SK-N-SH (cell line): ENCODE data around the gene PKIB. TPM values are rescaled to one million over a fixed set of nuclear protein-coding genes. Genes with fewer than 3 reads are reported as not detected.

Source experiments
- CTCF ChIA-PET: fragments of 300-600, 350-600 bp; formaldehyde crosslinking; extraction: SDS; loops from one replicate; lab custom pipeline; 2021; lab: Yijun Ruan, JAX
- POLR2A ChIA-PET: fragments of 350-600 bp; sonication (Branson Sonifier 250); formaldehyde crosslinking; extraction: SDS; loops from one replicate; lab custom pipeline; 2020; ENCODE audit warnings: antibody characterized with exemption, inconsistent platforms; lab: Yijun Ruan, JAX
- DNase-seq: peaks from one replicate; pipeline ENCODE4 v3.0.0; 2012
- H2AFZ ChIP-seq: fragments of 200-600 bp; sonication (generic); 2 replicates; pipeline ENCODE4 v1.8.1; 2016; ENCODE audit warnings: antibody characterized with exemption, mild to moderate bottlenecking, low read depth
- H3F3A ChIP-seq: fragments of 200-600 bp; sonication (generic); replicated peaks from 2 replicates; pipeline ENCODE3; 2016; ENCODE audit warnings: antibody characterized with exemption, mild to moderate bottlenecking; ENCODE audit not compliant: insufficient read depth
- H3K27ac ChIP-seq, 2 experiments: fragments of 200-500 bp in 1 of 2; fragments of 200-600 bp in 1 of 2; sonication (Bioruptor generic) in 1 of 2; sonication (generic), shearing (Covaris generic) in 1 of 2; 2 replicates each; pipeline versions ENCODE4 v1.5.1 to v1.6.1; 2014 to 2016; ENCODE audit warnings: low read depth in 2 of 2, inconsistent platforms in 1 of 2, low read length in 1 of 2, mild to moderate bottlenecking in 1 of 2, mixed read lengths in 1 of 2
- H3K27me3 ChIP-seq: fragments of 200-600 bp; sonication (generic), shearing (Covaris generic); 2 replicates; pipeline ENCODE4 v1.6.1; 2016; ENCODE audit warnings: mixed run types; ENCODE audit not compliant: insufficient read depth
- H3K36me3 ChIP-seq, 2 experiments: fragments of 200-500 bp in 1 of 2; fragments of 200-600 bp in 1 of 2; sonication (Bioruptor generic) in 1 of 2; sonication (generic) in 1 of 2; replicated peaks in 1 of 2; 2 replicates each; pipeline versions ENCODE3 to v1.5.1; 2014 to 2016; ENCODE audit warnings: low read length in 1 of 2, mild to moderate bottlenecking in 1 of 2; ENCODE audit not compliant: insufficient read depth in 2 of 2, control insufficient read depth in 1 of 2
- H3K4me1 ChIP-seq, 2 experiments: fragments of 200-500 bp in 1 of 2; fragments of 200-600 bp in 1 of 2; sonication (Bioruptor generic) in 1 of 2; sonication (generic), shearing (Covaris generic) in 1 of 2; 2 replicates each; pipeline versions ENCODE4 v1.5.1 to v1.6.1; 2014 to 2016; ENCODE audit warnings: low read depth in 1 of 2, low read length in 1 of 2, mixed run types in 1 of 2; ENCODE audit not compliant: insufficient read depth in 2 of 2, control insufficient read depth in 1 of 2
- H3K4me2 ChIP-seq: fragments of 200-600 bp; sonication (generic), shearing (Covaris generic); 2 replicates; pipeline ENCODE4 v1.6.1; 2017; ENCODE audit warnings: mixed run types
- H3K4me3 ChIP-seq, 2 experiments: fragments of 200-500 bp in 1 of 2; fragments of 200-600 bp in 1 of 2; sonication (Bioruptor generic) in 1 of 2; sonication (generic), shearing (Covaris generic) in 1 of 2; 2 replicates each; pipeline versions ENCODE4 v1.5.1 to v1.8.1; 2014 to 2016; ENCODE audit warnings: low read depth in 2 of 2, inconsistent platforms in 1 of 2, low read length in 1 of 2, mild to moderate bottlenecking in 1 of 2, mixed read lengths in 1 of 2, moderate library complexity in 1 of 2
- H3K79me2 ChIP-seq: fragments of 200-600 bp; sonication (generic); 2 replicates; pipeline ENCODE4 v1.8.1; 2017; ENCODE audit warnings: mild to moderate bottlenecking; ENCODE audit not compliant: insufficient read depth
- H3K9ac ChIP-seq: fragments of 200-600 bp; sonication (generic); 2 replicates; pipeline ENCODE4 v1.6.1; 2017; ENCODE audit warnings: mixed run types
- H3K9me2 ChIP-seq: fragments of 200-600 bp; sonication (generic); 2 replicates; pipeline ENCODE4 v1.6.1; 2017; ENCODE audit warnings: mixed run types
- H3K9me3 ChIP-seq: fragments of 200-600 bp; sonication (generic); 2 replicates; pipeline ENCODE4 v1.6.1; 2017; ENCODE audit warnings: mixed run types, mild to moderate bottlenecking, moderate library complexity
- H4K20me1 ChIP-seq: fragments of 200-600 bp; sonication (generic); 2 replicates; pipeline ENCODE4 v1.6.1; 2017; ENCODE audit warnings: mild to moderate bottlenecking, mixed run types; ENCODE audit not compliant: insufficient read depth
- CHD2 ChIP-seq: fragments of 150-350 bp; IDR thresholded peaks from 2 replicates; pipeline ENCODE4 v1.6.1; 2018; ENCODE audit warnings: low read length; ENCODE audit not compliant: partially characterized antibody
- ELF1 ChIP-seq: IDR thresholded peaks from 2 replicates; pipeline ENCODE4 v1.4.0; 2012
- EP300 ChIP-seq, 2 experiments: IDR thresholded peaks; 2 replicates each; pipeline versions ENCODE4 v1.4.0 to v1.6.1; 2012; ENCODE audit warnings: borderline replicate concordance in 1 of 2, low read depth in 1 of 2, low read length in 1 of 2
- GABPA ChIP-seq: IDR thresholded peaks from 2 replicates; pipeline ENCODE4 v1.4.0; 2012; ENCODE audit warnings: low read depth, mild to moderate bottlenecking
- JUND ChIP-seq: IDR thresholded peaks from 2 replicates; pipeline ENCODE4 v1.4.0; 2012
- NFIC ChIP-seq: IDR thresholded peaks from 2 replicates; pipeline ENCODE4 v1.4.0; 2012; ENCODE audit warnings: borderline replicate concordance
- NRF1 ChIP-seq: IDR thresholded peaks from 2 replicates; pipeline ENCODE4 v1.6.1; 2012; ENCODE audit warnings: low read depth, mild to moderate bottlenecking, low read length
- RFX5 ChIP-seq: IDR thresholded peaks from 2 replicates; pipeline ENCODE4 v1.6.1; 2012; ENCODE audit warnings: mild to moderate bottlenecking, improper control_type of control experiment, low read length
- SIN3A ChIP-seq: IDR thresholded peaks from 2 replicates; pipeline ENCODE4 v1.6.1; 2012; ENCODE audit warnings: low read depth, mild to moderate bottlenecking, low read length, moderate library complexity, borderline replicate concordance
- TAF1 ChIP-seq: IDR thresholded peaks from 2 replicates; pipeline ENCODE4 v1.6.1; 2012; ENCODE audit warnings: low read depth, mild to moderate bottlenecking, low read length, moderate library complexity, borderline replicate concordance
- whole genome bisulfite sequencing: methylation state at CpG from one replicate; pipeline ENCODE4 v1.1.6; 2017; ENCODE audit warnings: low lambda C conversion rate; 5-methylcytosine and 5-hydroxymethylcytosine counted together
- polyA plus RNA-seq, 3 experiments: library from polyadenylated mRNA; depleted of rRNA; stranded (reverse); fragments of >200 nt; gene quantifications; 2 replicates each; pipeline ENCODE4 v1.2.3, GENCODE V29; 2012
- TF ChIP-seq, protein P1 (sequence below): IDR thresholded peaks from 2 replicates; pipeline ENCODE4 v1.4.0; 2012; ENCODE audit warnings: low read depth, borderline replicate concordance
- TF ChIP-seq, protein P2 (sequence below): fragments of 150-350 bp; IDR thresholded peaks from 2 replicates; pipeline ENCODE4 v1.6.1; 2016; ENCODE audit warnings: mild to moderate bottlenecking, low read depth, low read length
- TF ChIP-seq, protein P3 (sequence below): IDR thresholded peaks from 2 replicates; pipeline ENCODE4 v1.6.1; 2012; ENCODE audit warnings: mild to moderate bottlenecking, low read depth, low read length, moderate library complexity

Gene PKIB
- polyA plus RNA-seq, 1 of the 3 experiments (the other 2 are of a cell fraction), result 0.30 TPM

DNA sequence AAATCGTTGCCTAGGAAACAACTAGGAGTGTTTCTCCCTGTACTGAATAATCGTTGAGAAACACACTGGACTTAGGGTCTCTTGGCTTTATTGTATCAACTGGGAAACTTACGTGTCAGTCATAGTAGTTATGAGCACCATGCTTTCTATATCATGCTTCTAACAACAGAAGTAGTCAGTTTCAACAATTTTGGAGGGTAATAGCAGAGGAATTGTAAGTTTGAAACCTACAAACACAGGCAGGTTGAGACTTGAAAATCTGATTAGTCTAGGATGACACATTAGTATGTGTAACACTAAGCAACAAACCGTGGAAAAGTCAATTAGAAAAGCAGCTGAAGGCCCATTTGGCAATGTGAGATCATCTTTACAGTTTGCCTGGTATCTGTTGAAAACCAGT lies 125.4 kb downstream of the PKIB start:
- Histone ChIP-seq H3K9ac (no peak overlapping the region), H3K79me2 (no peaks in the 10 kb centered on the region), H3K9me2 (no peaks in the 10 kb centered on the region), H3K36me3 (no peaks in the 10 kb centered on the region), H3K4me2 (no peak overlapping the region)
- CTCF ChIA-PET, result no interaction called here
- TF ChIP-seq SIN3A (no peak), ELF1 (no peak), NRF1 (no peak), TAF1 (no peak), JUND (no peak), CHD2 (no peak), NFIC (no peak), GABPA (no peak), RFX5 (no peak), EP300 (IDR thresholded peaks at IDR 0.05; ENCODE audit: borderline replicate concordance in 1 of 2, low read depth in 1 of 2, low read length in 1 of 2) (no peak)
- TF ChIP-seq, protein P1, sequence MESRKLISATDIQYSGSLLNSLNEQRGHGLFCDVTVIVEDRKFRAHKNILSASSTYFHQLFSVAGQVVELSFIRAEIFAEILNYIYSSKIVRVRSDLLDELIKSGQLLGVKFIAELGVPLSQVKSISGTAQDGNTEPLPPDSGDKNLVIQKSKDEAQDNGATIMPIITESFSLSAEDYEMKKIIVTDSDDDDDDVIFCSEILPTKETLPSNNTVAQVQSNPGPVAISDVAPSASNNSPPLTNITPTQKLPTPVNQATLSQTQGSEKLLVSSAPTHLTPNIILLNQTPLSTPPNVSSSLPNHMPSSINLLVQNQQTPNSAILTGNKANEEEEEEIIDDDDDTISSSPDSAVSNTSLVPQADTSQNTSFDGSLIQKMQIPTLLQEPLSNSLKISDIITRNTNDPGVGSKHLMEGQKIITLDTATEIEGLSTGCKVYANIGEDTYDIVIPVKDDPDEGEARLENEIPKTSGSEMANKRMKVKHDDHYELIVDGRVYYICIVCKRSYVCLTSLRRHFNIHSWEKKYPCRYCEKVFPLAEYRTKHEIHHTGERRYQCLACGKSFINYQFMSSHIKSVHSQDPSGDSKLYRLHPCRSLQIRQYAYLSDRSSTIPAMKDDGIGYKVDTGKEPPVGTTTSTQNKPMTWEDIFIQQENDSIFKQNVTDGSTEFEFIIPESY, result no peak
- TF ChIP-seq, protein P2, sequence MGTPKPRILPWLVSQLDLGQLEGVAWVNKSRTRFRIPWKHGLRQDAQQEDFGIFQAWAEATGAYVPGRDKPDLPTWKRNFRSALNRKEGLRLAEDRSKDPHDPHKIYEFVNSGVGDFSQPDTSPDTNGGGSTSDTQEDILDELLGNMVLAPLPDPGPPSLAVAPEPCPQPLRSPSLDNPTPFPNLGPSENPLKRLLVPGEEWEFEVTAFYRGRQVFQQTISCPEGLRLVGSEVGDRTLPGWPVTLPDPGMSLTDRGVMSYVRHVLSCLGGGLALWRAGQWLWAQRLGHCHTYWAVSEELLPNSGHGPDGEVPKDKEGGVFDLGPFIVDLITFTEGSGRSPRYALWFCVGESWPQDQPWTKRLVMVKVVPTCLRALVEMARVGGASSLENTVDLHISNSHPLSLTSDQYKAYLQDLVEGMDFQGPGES, result no peak
- TF ChIP-seq, protein P3, sequence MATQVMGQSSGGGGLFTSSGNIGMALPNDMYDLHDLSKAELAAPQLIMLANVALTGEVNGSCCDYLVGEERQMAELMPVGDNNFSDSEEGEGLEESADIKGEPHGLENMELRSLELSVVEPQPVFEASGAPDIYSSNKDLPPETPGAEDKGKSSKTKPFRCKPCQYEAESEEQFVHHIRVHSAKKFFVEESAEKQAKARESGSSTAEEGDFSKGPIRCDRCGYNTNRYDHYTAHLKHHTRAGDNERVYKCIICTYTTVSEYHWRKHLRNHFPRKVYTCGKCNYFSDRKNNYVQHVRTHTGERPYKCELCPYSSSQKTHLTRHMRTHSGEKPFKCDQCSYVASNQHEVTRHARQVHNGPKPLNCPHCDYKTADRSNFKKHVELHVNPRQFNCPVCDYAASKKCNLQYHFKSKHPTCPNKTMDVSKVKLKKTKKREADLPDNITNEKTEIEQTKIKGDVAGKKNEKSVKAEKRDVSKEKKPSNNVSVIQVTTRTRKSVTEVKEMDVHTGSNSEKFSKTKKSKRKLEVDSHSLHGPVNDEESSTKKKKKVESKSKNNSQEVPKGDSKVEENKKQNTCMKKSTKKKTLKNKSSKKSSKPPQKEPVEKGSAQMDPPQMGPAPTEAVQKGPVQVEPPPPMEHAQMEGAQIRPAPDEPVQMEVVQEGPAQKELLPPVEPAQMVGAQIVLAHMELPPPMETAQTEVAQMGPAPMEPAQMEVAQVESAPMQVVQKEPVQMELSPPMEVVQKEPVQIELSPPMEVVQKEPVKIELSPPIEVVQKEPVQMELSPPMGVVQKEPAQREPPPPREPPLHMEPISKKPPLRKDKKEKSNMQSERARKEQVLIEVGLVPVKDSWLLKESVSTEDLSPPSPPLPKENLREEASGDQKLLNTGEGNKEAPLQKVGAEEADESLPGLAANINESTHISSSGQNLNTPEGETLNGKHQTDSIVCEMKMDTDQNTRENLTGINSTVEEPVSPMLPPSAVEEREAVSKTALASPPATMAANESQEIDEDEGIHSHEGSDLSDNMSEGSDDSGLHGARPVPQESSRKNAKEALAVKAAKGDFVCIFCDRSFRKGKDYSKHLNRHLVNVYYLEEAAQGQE, result no peak
- TF ChIP-seq, all 33 proteins: peak for 0
- Histone ChIP-seq H3K4me3 (no peak overlapping the region), H3K4me1 (peaks cover 0 to 5% of the 10 kb centered on the region in 2 experiments; a peak in 1 of 4 replicates), H3K27ac (no peak overlapping the region), H3K9me3 (no peaks in the 10 kb centered on the region), H2AFZ (no peak overlapping the region), H3F3A (no peaks in the 10 kb centered on the region), H4K20me1 (no peaks in the 10 kb centered on the region), H3K27me3 (peaks cover 36% of the 10 kb centered on the region)
- WGBS, result 7% methylated on average over 4 of the region's 4 CpGs
- no peak for DNase-seq
- POLR2A ChIA-PET, result no interaction called here
